Adrenal gland (tissue), 5 donors: ENCODE measurements around the gene KAZN.

Experiments used
- CTCF ChIP-seq, 6 experiments: fragments of 450-650 bp in 4 of 6; fragments of 200-600 bp in 2 of 6; sonication (generic) in 1 of 6; IDR thresholded peaks; 1 replicate in 5 of 6; 2 replicates in 1 of 6; pipeline versions ENCODE4 v1.5.1 to v1.8.0; 2016 to 2021; ENCODE audit warnings: antibody characterized with exemption in 6 of 6, mild to moderate bottlenecking in 2 of 6, moderate library complexity in 1 of 6
- POLR2A ChIP-seq, 2 donors: fragments of 450-650 bp; IDR thresholded peaks; one replicate each; pipeline ENCODE4 v1.6.1; 2017; ENCODE audit warnings: antibody characterized with exemption in 2 of 2, mild to moderate bottlenecking in 2 of 2, moderate library complexity in 1 of 2
- donor health status: DM: no; HTN: no; CAD: no.

DNA sequence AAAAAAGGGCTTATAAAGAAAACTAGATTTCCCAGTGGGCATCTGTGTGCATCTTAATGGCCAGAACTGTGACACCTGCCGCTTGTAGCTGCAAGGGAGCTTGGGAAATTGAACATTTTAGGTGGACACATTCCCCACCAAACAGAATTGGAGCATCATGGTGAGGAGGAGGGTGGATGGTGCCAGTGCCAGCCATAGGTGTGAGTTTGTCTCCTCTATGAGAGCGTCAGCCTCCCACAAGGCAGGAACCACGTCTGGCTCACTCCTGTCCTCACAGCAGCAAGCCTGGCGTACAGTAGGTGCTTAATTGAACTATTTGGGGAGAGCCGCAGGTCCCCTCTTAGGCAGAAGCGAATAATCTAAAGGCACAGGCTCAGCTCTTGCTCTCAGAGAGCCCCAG, 430.6 kb downstream of the KAZN start:
- TF ChIP-seq CTCF (IDR thresholded peaks at IDR 0.05) (no peak), POLR2A (IDR thresholded peaks at IDR 0.05) (no peak)
